Endothelial cell of umbilical vein (primary cell): ENCODE results near the gene TMEM178B.

Source experiments
- CTCF ChIP-seq, 2 donors: IDR thresholded peaks; 1 replicate in 1 of 2; 2 replicates in 1 of 2; pipeline ENCODE4 v1.5.1; 2011; ENCODE audit warnings: low read length in 2 of 2, mild to moderate bottlenecking in 2 of 2, moderate library complexity in 2 of 2, control low read depth in 1 of 2, inconsistent platforms in 1 of 2, low read depth in 1 of 2; ENCODE audit not compliant: insufficient read depth in 1 of 2; ENCODE audit errors: extremely low read depth in 1 of 2
- EZH2 ChIP-seq: IDR thresholded peaks from 2 replicates; pipeline ENCODE4 v1.6.1; 2012; ENCODE audit warnings: borderline replicate concordance, low read depth, mild to moderate bottlenecking, moderate library complexity, low read length, inconsistent platforms; ENCODE audit not compliant: severe bottlenecking
- MYC ChIP-seq: IDR thresholded peaks from one replicate; pipeline ENCODE4 v1.6.1; 2011; ENCODE audit warnings: mild to moderate bottlenecking, low read depth, low read length
- POLR2A ChIP-seq: IDR thresholded peaks from 2 replicates; pipeline ENCODE4 v1.6.1; 2012; ENCODE audit warnings: low read depth, mild to moderate bottlenecking, control low read depth, low read length

GRCh38 chr7:141217938-141218337 lies 144.1 kb downstream of the TMEM178B start:
- no peak for TF ChIP-seq POLR2A
- TF ChIP-seq CTCF (IDR thresholded peaks at IDR 0.05; ENCODE audit: extremely low read depth in 1 of 2, insufficient read depth in 1 of 2, low read depth in 1 of 2, low read length in 2 of 2): no peak
- no peak for TF ChIP-seq EZH2
- TF ChIP-seq MYC: no peak
